Muscle of back (tissue), 11 donors: ENCODE measurements around the gene VSIG10. TPM values are rescaled to one million over a fixed set of nuclear protein-coding genes. Genes with fewer than 3 reads are reported as not detected.
"Not testable (repeated sequence)": the region's sequence is repeated elsewhere in the genome, so short reads cannot be mapped to it uniquely, and the experiment has no call there.

ENCODE experiments used
- DNase-seq, 3 donors: peaks; one replicate each; pipeline versions ENCODE4 v3.0.0 to v3.0.0-alpha.2; 2013
- polyA plus RNA-seq, 10 donors: library from polyadenylated mRNA; unstranded; fragments of 120-200 nt; gene quantifications; one replicate each; pipeline ENCODE4 v1.2.1, GENCODE V29; 2013; ENCODE audit not compliant: insufficient read length in 10 of 10

The VSIG10 gene
- polyA plus RNA-seq, 10 donors, result 7.4 to 14.7 (median 10.3) TPM

- no peak for DNase-seq
Measured at GRCh38 chr12:118119449-118119879, 15.7 kb upstream of the VSIG10 start.

- DNase-seq, result no peak
Measured at GRCh38 chr12:118109088-118109487, 5.3 kb upstream of the VSIG10 start.

- no peak for DNase-seq
Measured at GRCh38 chr12:118107694-118108093, 3.9 kb upstream of the VSIG10 start.

- no peak for DNase-seq
Measured at GRCh38 chr12:118107011-118107410, 3.2 kb upstream of the VSIG10 start.

DNA sequence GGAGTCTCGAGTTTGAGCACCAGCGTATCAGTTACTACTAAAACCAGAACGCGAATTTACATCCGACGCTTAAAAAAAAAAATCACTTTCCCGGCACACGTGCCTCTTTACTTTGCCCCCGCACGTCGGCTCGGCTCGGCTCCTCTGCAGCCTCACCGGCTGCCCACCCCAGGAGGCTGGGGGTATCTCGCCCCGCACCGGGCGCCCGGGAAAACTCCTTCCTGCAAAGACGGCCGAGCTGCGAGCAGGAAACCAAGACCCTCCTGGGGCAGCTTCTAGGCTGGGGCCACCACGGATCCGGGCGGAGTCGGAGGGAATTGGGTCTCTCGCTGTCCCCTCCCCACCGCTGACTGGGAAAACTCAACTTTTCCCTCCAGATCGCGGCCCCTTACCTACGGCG is 610 bp downstream of the VSIG10 start:
- DNase-seq, result peak in 2 of 3 donors; percentile 34 to 67

GRCh38 chr12:118102609-118103008 is 1.2 kb downstream of the VSIG10 start:
- DNase-seq, result no peak

GRCh38 chr12:118102070-118102469 is 1.7 kb downstream of the VSIG10 start:
- DNase-seq, result no peak

- DNase-seq, result no peak
Measured at GRCh38 chr12:118101051-118101450, 2.8 kb downstream of the VSIG10 start.

DNA sequence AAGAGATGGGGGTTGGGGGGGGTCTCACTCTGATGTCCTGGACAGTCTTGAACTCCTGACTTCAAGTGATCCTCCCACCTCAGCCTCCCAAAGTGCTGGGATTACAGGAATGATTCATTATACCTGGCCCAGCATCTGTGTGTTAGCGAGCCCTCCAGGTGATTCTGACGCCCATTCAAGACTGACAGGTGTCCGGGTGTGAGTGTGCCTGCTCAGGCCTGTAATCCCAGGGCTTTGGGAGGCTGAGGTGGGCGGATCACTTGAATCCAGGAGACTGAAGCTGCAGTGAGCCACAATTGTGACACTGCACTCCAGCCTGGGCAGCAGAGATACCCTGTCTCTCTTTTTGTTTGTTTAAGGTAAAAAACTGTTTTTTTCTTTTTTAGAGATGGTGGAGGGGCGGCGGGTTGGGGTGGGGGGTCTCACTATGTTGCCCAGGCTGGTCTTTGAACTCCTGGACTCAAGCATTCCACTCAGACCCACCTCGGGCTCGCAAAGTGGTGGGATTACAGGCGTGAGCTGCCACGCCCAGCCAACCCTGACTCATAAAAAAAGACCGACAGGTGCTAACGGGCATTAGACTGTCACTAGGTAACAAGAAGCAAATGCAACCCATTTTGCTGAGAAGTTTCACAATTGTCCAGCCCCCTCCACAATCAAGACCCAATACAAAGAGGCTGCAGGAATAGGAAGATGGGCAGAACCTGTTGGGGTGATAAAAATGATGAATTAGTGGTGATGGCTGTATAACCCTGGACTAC is 4.7 kb downstream of the VSIG10 start:
- no peak for DNase-seq

GRCh38 chr12:118098401-118098800 is 5.4 kb downstream of the VSIG10 start:
- DNase-seq, result no peak

DNA sequence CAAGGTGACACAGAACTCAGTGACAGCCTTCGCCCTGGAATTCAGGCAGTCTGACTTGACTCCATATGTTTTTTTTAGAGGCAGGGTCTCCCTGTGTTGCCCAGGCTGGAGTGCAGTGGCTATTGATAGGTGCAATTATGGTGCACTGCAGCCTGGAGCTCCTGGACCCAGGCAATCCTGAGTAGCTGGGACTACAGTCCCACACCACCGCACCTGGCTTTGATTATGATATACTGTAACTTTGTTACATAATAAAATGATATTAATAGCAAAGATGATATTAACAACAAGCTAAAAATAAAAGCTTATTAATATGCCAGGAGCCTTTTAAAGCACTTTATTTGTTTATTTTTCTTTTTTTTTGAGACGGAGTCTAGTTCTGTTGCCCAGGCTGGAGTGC is 9.8 kb downstream of the VSIG10 start:
- no peak for DNase-seq

DNA sequence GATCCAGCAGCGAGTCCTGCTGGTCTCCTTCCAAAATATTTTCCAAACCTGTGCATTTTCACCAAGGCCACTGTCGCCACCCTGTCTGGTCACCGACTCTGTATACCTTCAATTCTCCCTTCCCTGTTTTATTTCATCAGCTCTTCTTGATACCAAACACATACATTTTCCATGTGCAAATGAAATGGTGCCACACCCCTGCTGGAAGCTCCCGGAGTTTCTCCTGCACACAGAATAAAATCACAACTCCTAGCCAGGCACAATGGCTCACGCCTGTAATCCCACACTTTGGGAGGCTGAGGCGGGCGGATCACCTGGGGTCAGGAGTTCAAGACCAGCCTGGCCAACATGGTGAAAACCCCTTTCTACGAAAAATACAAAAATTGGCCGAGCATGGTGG is 14.0 kb downstream of the VSIG10 start:
- no peak for DNase-seq

DNA sequence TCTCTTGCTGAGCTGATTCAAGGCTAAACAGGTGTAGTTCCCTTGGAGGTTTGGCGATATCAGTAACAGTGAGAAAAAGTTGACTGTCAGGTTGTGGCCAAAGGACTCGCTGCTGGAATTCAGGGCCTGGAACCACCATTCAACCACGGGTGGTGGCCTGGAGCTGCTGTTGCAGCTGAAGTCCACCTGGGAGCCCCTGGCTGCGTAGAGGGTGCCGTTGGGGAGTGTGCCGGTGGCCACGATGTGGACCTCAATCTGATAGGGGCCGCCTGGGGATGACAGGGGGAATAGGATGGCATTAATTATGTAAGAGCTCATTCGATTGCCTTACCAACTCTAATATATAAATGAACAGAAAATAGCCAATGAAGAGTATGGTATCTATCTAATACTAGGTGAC is 21.6 kb downstream of the VSIG10 start:
- DNase-seq, result no peak

GRCh38 chr12:118081521-118081920 is 22.3 kb downstream of the VSIG10 start:
- DNase-seq, result not testable (repeated sequence)

DNA sequence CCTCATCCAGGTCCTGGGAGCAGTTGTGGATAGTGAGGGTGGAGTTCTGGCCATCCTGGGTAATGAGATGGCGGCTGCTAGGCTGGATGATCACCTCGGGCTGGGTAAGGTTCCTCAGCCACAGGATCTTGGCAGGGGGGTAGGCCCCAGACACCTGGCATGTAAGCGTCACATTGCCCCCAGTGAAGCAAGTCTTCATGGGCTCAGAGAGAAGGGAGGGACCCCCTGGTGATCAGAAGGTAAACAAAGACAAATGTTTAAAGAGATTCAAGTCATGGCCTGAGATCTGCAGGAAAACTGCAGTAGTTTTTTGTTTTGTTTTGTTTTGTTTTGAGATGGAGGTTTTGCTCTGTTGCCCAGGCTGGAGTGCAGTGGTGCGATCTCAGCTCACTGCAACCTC is 30.0 kb downstream of the VSIG10 start:
- DNase-seq, result no peak

DNA sequence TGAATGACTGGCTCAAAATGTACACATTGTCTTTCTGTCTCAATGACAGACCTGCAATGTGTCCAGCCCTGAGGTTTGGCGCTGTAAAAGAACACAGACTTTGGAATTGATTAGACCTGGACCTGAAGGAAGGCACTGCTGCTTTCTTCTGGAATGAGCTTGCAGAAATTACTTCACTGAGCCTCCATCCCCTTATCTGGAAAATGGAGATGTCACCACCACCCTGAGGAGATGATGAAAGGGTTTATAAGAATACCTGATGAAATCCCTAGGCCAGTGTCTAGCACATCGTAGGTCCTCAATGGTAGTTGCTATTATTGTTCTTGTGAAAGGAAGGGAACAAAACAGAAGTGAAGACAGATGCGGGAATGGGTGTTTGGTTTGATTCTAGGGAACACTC is 33.2 kb downstream of the VSIG10 start:
- DNase-seq, result no peak

DNA sequence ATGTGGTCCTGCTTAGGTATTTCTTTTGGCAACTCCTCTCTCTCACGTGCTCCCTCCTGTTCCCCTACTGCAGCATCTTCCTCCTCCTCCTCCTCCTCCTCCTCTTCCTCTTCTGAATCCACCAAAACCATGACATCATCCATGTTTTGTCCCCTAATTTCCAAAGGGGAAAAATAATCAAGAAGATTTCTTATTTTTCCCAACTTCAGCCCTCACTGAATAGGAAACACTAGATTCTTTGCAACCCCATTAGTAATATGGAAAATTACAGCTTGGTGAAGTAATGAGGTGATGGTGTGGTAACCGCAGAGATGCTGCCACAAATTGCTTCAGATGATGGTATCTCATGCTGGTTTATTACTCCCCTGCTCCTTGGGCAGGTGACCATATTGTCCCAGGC is 35.4 kb downstream of the VSIG10 start:
- DNase-seq, result no peak

DNA sequence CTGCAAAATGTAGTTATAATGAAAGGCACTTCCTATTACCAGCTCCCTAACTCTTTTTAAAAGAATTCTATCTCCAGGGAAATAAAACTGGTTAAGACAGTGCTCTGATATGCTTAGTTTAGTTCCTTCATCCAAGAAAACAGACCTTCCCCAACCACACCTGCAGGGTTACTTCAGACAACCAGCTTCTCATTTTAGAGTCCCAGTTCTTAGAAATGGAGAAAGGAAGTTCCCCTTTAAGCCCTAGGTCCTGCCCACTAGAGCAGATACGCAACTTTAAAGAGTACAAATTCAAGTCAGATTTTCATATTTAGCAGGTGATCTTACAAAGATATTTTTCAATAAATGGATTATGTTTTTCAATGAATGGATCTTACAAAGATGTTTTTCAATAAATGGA is 38.4 kb downstream of the VSIG10 start:
- DNase-seq, result no peak

DNA sequence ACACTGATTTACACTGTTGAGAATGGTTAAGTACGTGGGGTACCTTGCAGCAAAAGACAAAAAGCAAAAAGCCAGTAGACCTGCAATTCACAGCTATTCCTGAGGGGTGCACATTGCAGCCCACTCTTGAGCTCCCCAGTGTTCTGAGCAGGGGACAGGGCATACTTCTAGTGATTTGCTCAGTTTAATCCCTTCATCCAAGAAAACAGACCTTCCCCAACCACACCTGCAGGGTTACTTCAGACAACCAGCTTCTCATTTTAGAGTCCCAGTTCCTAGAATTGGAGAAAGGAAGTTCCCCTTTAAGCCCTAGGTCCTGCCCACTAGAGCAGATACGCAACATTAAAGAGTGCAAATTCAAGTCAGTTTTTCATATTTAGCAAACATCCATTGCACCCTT is 39.2 kb downstream of the VSIG10 start:
- no peak for DNase-seq

DNA sequence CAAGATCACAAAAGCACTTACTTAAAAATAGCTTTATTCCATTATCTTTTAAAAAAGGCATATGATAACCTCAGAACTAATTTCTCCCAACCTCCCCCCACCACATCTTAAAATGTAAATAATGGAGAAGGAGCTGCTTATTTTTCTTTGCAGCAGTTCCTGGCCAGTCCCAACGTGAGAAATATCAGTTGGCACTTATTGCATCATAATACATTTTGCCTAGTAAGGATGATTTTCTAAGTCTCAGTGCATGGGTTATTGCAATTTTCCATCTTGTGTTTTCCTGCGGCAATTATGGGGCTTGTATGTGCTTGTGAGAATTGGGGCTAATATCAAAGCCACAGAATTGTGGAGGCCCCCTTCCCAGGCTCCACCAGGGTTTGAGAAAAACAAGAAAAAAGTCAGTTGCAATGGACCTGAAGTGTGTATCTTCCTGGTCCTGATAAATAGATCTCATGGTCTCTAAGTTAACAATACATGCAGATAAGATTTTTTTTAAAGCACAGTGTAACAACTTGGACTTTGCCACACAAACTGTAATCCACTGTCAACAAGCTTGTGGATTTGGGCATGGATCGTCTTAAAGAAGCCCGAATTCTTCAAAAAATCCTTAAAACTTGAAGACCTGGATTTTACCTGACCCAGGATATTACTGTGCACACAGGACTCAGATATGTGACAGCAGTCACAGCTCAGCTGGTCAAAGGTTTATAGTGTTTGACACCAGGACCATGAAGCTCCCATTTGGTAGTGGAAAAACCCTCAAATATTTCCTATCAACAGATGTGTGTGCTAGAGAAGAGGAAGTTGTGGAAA is 40.0 kb downstream of the VSIG10 start:
- DNase-seq, result no peak

GRCh38 chr12:118061873-118062843 is 41.7 kb downstream of the VSIG10 start:
- DNase-seq, result peak; percentile 54 to 87 (median 65)
